GM23338 (cell line): ENCODE results near the gene INHA. TPM values are rescaled to one million over a fixed set of nuclear protein-coding genes. Genes with fewer than 3 reads are reported as not detected.

Source experiments
- ATAC-seq: fragments of 200-7000 bp; cut with Tn5 transposase; 3 replicates; pipeline ENCODE4 v1.9.1; 2020
- DNase-seq: peaks from one replicate; pipeline ENCODE4 v3.0.0-alpha.2; 2015; ENCODE audit warnings: low spot score
- H2AFZ ChIP-seq: fragments of 200-600 bp; sonication (generic); 2 replicates; pipeline ENCODE4 v1.8.0; 2016; ENCODE audit warnings: antibody characterized with exemption, mild to moderate bottlenecking, moderate library complexity
- H3F3A ChIP-seq: fragments of 200-600 bp; sonication (generic); replicated peaks from 2 replicates; pipeline ENCODE4 v1.8.0; 2017; ENCODE audit warnings: antibody characterized with exemption, mixed run types, low read depth
- H3K27ac ChIP-seq: fragments of 200-600 bp; sonication (generic); 2 replicates; pipeline ENCODE4 v1.6.1; 2016; ENCODE audit warnings: low read depth
- H3K27me3 ChIP-seq: fragments of 200-600 bp; sonication (generic); 2 replicates; pipeline ENCODE4 v1.8.0; 2016; ENCODE audit warnings: mild to moderate bottlenecking, mixed run types, moderate library complexity; ENCODE audit not compliant: insufficient read depth
- H3K36me3 ChIP-seq: fragments of 200-600 bp; sonication (generic); 2 replicates; pipeline ENCODE4 v1.8.0; 2016; ENCODE audit warnings: mild to moderate bottlenecking; ENCODE audit not compliant: insufficient read depth
- H3K4me1 ChIP-seq: fragments of 200-600 bp; sonication (generic); 2 replicates; pipeline ENCODE4 v1.8.0; 2016; ENCODE audit warnings: mild to moderate bottlenecking, moderate library complexity; ENCODE audit not compliant: insufficient read depth
- H3K4me2 ChIP-seq: fragments of 200-600 bp; sonication (generic); 2 replicates; pipeline ENCODE4 v1.7.1; 2017; ENCODE audit warnings: mixed run types
- H3K4me3 ChIP-seq: fragments of 200-600 bp; sonication (generic); 2 replicates; pipeline ENCODE4 v1.6.1; 2016; ENCODE audit warnings: mixed run types
- H3K79me2 ChIP-seq: fragments of 200-600 bp; sonication (generic); replicated peaks from 2 replicates; pipeline ENCODE4 v1.8.0; 2017; ENCODE audit warnings: mild to moderate bottlenecking; ENCODE audit not compliant: insufficient read depth
- H3K9me2 ChIP-seq: fragments of 200-600 bp; sonication (generic); 2 replicates; pipeline ENCODE4 v1.8.0; 2017; ENCODE audit not compliant: insufficient read depth
- H4K20me1 ChIP-seq: fragments of 200-600 bp; sonication (generic); replicated peaks from 2 replicates; pipeline ENCODE4 v1.8.0; 2017; ENCODE audit warnings: mild to moderate bottlenecking; ENCODE audit not compliant: insufficient read depth
- H3K27ac Mint-ChIP-seq: 2 replicates; pipeline ENCODE4 v1.8.0; 2020; ENCODE audit warnings: inconsistent platforms, mild to moderate bottlenecking, moderate library complexity, mixed read lengths
- H3K27me3 Mint-ChIP-seq: 3 replicates; pipeline ENCODE4 v1.8.0; 2022; ENCODE audit warnings: low read depth, mild to moderate bottlenecking, moderate library complexity, mixed read lengths, inconsistent platforms; ENCODE audit not compliant: insufficient read depth, poor library complexity
- H3K36me3 Mint-ChIP-seq: 3 replicates; pipeline ENCODE4 v1.8.0; 2021; ENCODE audit warnings: low read depth, mild to moderate bottlenecking, inconsistent platforms, moderate library complexity, mixed read lengths
- H3K4me1 Mint-ChIP-seq: 3 replicates; pipeline ENCODE4 v1.8.0; 2020; ENCODE audit warnings: mild to moderate bottlenecking, inconsistent platforms, mixed read lengths
- H3K4me3 Mint-ChIP-seq: 3 replicates; pipeline ENCODE4 v1.8.0; 2021; ENCODE audit warnings: moderate library complexity, mild to moderate bottlenecking, inconsistent platforms, mixed read lengths
- H3K9me3 Mint-ChIP-seq: 3 replicates; pipeline ENCODE4 v1.8.0; 2020; ENCODE audit warnings: moderate library complexity, mild to moderate bottlenecking, inconsistent platforms, mixed read lengths
- EZH2phosphoT487 ChIP-seq: fragments of 200-600 bp; sonication (generic); IDR thresholded peaks from one replicate; pipeline ENCODE4 v1.8.1; 2018; ENCODE audit warnings: antibody characterized with exemption; ENCODE audit not compliant: unreplicated experiment
- JUNB ChIP-seq: IDR thresholded peaks from one replicate; pipeline ENCODE4 v1.6.1; 2016; ENCODE audit warnings: antibody characterized with exemption; ENCODE audit not compliant: unreplicated experiment
- REST ChIP-seq: IDR thresholded peaks from one replicate; pipeline ENCODE4 v1.6.1; 2018; ENCODE audit warnings: antibody characterized with exemption; ENCODE audit not compliant: unreplicated experiment
- STAT1 ChIP-seq: IDR thresholded peaks from one replicate; pipeline ENCODE4 v1.6.1; 2016; ENCODE audit warnings: antibody characterized with exemption; ENCODE audit not compliant: unreplicated experiment
- ZNF114 ChIP-seq: fragments of 250-450 bp; sonication (Bioruptor Pico); IDR thresholded peaks from 2 replicates; pipeline ENCODE4 v1.5.0; 2020; ENCODE audit warnings: mild to moderate bottlenecking, moderate library complexity
- ZNF462 ChIP-seq: fragments of 250-450 bp; sonication (Bioruptor Pico); IDR thresholded peaks from 2 replicates; pipeline ENCODE4 v1.5.0; 2020; ENCODE audit warnings: mild to moderate bottlenecking, moderate library complexity
- polyA plus RNA-seq: library from polyadenylated mRNA; unstranded; fragments of >200 nt; fragmentation: Nextera tagmentation; extraction: Ambion mirVana; gene quantifications from 2 replicates; pipeline ENCODE4 v1.2.1, GENCODE V29; 2016
- total RNA-seq: library from RNA; depleted of rRNA; stranded (reverse); fragments of >200 nt; shearing (Covaris generic); gene quantifications from 2 replicates; pipeline ENCODE4 v1.2.3, GENCODE V29; 2014

The INHA gene
- total and polyA plus RNA-seq, 2 experiments from 2014 or later: 1.5 to 1.6 TPM

GRCh38 chr2:219611866-219612576 lies 39.9 kb downstream of the INHA start:
- H3K27ac ChIP-seq: no peak overlapping the region
- no peaks in the 10 kb centered on the region for H3K9me2 ChIP-seq
- H3K36me3 ChIP-seq: no peaks in the 10 kb centered on the region
- no peak overlapping the region for H3K27ac Mint-ChIP-seq
- H3K79me2 ChIP-seq: no peaks in the 10 kb centered on the region
- H3K4me1 ChIP-seq: no peaks in the 10 kb centered on the region
- H2AFZ ChIP-seq: no peak overlapping the region
- no peak for TF ChIP-seq JUNB
- TF ChIP-seq ZNF462 (CRISPR knock-in tag): no peak
- TF ChIP-seq EZH2phosphoT487: no peak
- peaks cover 23% of the 10 kb centered on the region; the same call in 2 of the 3 replicates for H3K36me3 Mint-ChIP-seq
- no peaks in the 10 kb centered on the region for H4K20me1 ChIP-seq
- H3K27me3 ChIP-seq: no peaks in the 10 kb centered on the region
- 0 out of 2 replicates have a peak, but pooled peaks cover 3% of the 10 kb centered on the region for H3F3A ChIP-seq
- H3K27me3 Mint-ChIP-seq: peaks cover 13% of the 10 kb centered on the region
- no peak overlapping the region for H3K4me3 Mint-ChIP-seq
- DNase-seq: no peak
- no peaks in the 10 kb centered on the region for H3K9me3 Mint-ChIP-seq
- no peak for ATAC-seq
- H3K4me1 Mint-ChIP-seq: peaks cover 5% of the 10 kb centered on the region; the same call in 2 of the 3 replicates
- no peak overlapping the region for H3K4me2 ChIP-seq
- no peak overlapping the region for H3K4me3 ChIP-seq

- ATAC-seq (no peak), DNase-seq (no peak)
- Mint-ChIP-seq H3K4me1 (peaks cover 5% of the 10 kb centered on the region; the same call in 2 of the 3 replicates), H3K9me3 (no peaks in the 10 kb centered on the region), H3K36me3 (peaks cover 16% of the 10 kb centered on the region; the same call in 2 of the 3 replicates), H3K27me3 (peaks cover 6% of the 10 kb centered on the region), H3K27ac (no peak overlapping the region), H3K4me3 (no peak overlapping the region)
- Histone ChIP-seq H3K4me2 (no peak overlapping the region), H3K27me3 (no peaks in the 10 kb centered on the region), H3F3A (0 out of 2 replicates have a peak, but pooled peaks cover 3% of the 10 kb centered on the region), H2AFZ (no peak overlapping the region), H4K20me1 (no peaks in the 10 kb centered on the region), H3K27ac (no peak overlapping the region), H3K4me1 (no peaks in the 10 kb centered on the region), H3K9me2 (no peaks in the 10 kb centered on the region), H3K79me2 (no peaks in the 10 kb centered on the region), H3K4me3 (no peak overlapping the region), H3K36me3 (no peaks in the 10 kb centered on the region)
- TF ChIP-seq EZH2phosphoT487 (no peak), ZNF114 (no peak), REST (no peak), STAT1 (no peak)
Observed at GRCh38 chr2:219612577-219613286, 40.6 kb downstream of the INHA start.
